GM12873 (cell line): ENCODE measurements around the gene PACS1.

ENCODE experiments used
- TF ChIP-seq, protein P1 (sequence below): IDR thresholded peaks from 2 replicates; pipeline ENCODE4 v1.5.1; 2012; ENCODE audit warnings: low read depth, mild to moderate bottlenecking, moderate library complexity, low read length, control low read depth; ENCODE audit not compliant: insufficient read depth; ENCODE audit errors: missing control alignments

Gene PACS1

DNA sequence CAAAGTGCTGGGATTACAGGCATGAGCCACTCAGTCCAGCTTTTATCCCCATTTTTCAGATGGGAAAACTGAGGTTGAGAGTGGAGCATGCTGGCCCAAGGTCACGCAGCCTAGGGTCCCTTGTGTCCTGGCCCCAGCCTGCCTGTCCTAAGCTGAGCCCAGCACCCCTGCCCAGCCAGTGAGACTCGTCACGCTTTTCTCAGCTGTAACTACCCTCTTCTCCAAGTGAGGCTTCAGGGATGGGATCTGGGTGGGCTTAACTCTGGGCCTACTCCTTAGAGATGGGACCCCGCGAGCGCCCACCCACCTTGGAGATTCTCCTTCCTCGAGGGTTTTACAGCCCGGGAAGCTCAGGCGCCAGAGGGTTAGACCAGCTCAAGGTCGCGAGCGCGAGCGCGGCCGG lies 221.2 kb downstream of the PACS1 start:
- TF ChIP-seq, protein P1, sequence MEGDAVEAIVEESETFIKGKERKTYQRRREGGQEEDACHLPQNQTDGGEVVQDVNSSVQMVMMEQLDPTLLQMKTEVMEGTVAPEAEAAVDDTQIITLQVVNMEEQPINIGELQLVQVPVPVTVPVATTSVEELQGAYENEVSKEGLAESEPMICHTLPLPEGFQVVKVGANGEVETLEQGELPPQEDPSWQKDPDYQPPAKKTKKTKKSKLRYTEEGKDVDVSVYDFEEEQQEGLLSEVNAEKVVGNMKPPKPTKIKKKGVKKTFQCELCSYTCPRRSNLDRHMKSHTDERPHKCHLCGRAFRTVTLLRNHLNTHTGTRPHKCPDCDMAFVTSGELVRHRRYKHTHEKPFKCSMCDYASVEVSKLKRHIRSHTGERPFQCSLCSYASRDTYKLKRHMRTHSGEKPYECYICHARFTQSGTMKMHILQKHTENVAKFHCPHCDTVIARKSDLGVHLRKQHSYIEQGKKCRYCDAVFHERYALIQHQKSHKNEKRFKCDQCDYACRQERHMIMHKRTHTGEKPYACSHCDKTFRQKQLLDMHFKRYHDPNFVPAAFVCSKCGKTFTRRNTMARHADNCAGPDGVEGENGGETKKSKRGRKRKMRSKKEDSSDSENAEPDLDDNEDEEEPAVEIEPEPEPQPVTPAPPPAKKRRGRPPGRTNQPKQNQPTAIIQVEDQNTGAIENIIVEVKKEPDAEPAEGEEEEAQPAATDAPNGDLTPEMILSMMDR, result no peak

DNA sequence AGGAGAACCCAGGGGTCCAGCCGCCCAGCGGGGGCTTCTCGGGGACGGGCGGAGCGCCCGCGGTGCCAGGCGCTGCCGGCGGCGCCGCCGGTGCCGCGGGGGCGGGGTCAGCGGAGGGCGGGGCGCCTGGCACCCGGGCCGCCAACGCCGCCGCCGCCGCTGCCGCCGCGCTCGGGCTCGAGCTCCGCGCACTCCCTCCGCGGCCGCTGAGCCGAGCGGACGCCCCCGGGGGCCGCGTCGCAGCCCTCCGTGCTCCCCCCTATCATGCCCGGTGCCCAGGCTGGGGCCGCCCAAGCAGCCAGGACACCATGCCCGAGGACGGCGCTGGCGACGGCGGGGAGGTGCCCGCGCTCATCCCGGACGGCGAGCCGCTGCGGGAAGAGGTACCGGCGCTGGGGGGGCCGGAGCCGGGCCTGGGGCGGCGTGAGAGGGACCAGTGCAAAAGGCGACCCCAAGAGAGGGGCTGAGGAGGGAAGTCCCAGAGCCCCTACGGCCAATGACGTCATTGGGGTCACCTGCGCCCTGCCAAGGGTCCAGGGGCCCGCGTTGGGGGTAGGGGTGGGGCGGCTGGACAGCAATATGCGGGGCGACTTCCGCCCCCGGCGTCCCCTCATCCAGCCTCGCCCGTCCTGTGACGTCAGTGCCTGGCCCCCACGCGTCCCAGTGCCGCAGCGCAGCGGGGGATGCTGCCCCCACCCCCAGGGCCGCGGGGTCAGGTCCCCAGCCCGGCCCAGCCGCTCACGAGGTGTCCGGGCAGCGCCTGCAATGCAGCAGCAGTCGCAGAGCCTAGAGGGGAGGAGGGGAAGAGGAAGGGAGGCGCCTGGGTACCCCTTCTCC lies 221.9 kb downstream of the PACS1 start, which contains the start of gene TMEM151A:
TMEM151A (plus strand) TSS at position 189 of the 837 bp plus-strand sequence; CDS start at position 309, 120 bp downstream.
- TF ChIP-seq, protein P1, result no peak

DNA sequence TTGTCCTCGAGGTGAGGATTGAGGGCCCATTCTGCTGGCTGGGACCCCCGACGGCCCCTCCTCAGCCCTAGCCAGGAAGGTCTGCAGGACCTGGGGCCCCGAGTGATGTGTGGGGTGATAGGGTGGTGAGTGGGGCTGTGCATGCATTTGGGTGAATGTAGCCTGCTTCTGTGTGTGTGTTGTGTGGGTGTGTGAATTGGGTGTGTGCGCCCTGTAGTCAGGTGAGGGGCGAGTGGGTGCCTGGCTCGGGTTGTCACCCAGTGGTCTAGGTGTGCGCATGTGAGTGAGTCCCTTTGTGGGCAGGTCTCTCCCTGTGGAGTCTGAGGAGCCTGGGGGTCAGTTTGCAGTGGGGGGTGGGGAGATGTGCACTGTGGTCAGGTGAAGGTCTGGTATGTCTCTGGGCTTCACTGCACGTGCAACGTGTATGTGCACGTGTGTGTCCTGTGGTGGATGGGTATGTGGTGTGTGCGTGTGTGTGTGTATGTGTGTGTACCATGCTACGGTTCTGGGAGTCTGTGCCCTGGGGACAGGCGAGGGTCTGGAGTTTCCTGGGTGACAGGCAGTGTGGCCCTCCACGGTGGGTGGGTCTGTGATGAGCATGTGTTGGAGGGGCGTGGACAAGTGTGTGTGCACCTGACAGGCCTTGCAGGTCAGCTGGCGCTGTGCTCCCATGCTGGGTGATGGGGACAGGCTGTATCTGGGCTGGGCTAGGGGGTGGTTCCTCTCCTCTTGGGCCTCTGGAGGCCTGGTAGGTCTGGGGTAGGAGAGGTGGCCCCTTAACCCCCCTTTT lies 222.7 kb downstream of the PACS1 start:
- TF ChIP-seq, protein P1, result no peak

DNA sequence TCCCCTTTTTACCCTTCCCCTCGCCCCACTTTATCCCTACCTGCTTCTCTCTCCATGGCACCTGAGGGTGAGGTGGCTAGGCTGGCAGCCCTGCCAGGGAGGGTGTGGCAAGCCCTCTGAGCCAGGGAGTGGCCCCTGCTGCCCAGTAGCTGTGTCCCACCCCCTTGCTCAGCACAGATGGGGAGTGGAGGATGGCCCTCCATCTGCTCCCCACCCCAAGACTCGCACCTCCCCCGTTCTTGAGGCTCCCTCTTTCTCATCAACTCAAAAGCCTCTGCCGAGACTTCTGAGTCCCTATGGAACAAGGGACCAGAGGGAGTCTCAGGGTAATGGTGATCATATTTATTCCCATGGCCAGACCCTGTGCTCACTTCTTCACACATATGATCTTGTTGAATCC lies 223.3 kb downstream of the PACS1 start:
- TF ChIP-seq, protein P1, result no peak

DNA sequence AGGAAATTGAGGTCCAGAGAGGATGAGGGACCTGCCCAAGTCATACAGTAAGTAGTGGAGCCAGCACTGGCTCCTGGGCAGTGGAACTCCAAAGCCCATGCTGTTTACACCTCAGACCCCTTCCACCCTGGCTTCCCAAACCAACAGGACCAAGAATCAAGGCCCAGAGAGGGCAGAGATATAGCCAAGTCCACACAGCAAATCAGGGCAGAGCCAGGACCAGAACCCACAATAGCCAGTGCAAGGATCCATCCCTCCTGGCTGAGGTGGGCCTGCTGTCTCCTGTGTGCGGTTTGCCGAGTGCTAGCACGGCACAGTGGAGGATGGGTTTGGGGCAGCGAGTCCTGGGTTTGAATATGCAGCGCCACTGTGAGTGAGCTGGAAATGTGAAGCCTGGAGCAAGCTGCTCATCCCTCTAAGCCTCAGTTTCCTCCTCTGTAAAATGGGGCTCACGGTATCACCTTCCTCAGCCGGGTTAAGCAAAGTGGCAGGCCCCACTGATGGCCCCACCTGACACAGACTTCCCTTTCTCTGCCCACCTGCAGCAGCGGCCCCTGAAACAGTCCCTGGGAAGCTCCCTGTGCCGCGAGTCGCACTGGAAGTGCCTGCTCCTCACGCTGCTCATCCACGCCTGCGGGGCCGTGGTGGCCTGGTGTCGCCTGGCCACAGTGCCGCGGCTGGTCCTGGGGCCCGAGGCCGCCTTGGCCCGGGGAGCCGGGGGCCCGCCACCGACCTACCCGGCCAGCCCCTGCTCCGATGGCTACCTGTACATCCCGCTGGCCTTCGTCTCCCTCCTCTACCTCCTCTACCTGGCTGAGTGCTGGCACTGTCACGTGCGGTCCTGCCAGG lies 223.9 kb downstream of the PACS1 start:
- TF ChIP-seq, protein P1, result no peak
